Measurements from ENCODE around the gene KRT39. TPM values are rescaled to one million over a fixed set of nuclear protein-coding genes. Genes with fewer than 3 reads are reported as not detected.

Gene KRT39
- total RNA-seq, 3 donors from 2014 or later, result 0.52 TPM; not detected in 2

DNA sequence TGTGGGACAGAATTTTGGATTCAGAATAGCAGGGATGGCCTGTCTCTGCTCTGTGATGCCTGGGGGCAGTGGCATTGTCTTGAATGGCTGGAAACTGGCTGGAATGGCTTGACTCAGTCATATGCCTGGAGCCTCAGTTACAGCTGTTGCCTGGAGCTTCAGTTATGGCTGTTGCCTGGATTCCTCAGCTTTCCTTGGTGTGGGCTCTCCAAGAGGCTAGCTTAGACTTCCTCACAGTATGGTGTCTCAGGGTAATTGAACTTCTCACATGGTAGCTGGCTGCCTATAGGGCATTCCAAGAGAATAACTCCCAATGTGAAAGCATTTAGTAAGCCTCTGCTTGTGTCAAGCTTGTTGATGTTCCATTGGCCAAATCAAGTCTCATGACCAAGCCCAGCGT, 50.4 kb downstream of the KRT39 start:
- Histone ChIP-seq H3K36me3 (ENCODE audit: low read depth) (no peaks in the 10 kb centered on the region), H3K4me1 (ENCODE audit: low read depth) (no peaks in the 10 kb centered on the region), H3K9me3 (no peaks in the 10 kb centered on the region), H3K4me3 (no peak overlapping the region)
- DNase-seq (no peak), ATAC-seq (no peak)
- TF ChIP-seq CTCF (IDR thresholded peaks at IDR 0.05), result no peak
- intact Hi-C loops (cut with DNase I, micrococcal nuclease), result no loop called here

- ATAC-seq (no peak), DNase-seq (no peak)
- H3K36me3 ChIP-seq (ENCODE audit: low read depth), result no peaks in the 10 kb centered on the region
- no peaks in the 10 kb centered on the region for H3K9me3 ChIP-seq
- no peak for TF ChIP-seq CTCF (IDR thresholded peaks at IDR 0.05)
- no peak overlapping the region for H3K4me3 ChIP-seq
- intact Hi-C loops (cut with DNase I, micrococcal nuclease), result no loop called here
- H3K4me1 ChIP-seq (ENCODE audit: low read depth), result no peaks in the 10 kb centered on the region
These were observed 51.0 kb downstream of the KRT39 start for GRCh38 chr17:40915721-40916256.

DNA sequence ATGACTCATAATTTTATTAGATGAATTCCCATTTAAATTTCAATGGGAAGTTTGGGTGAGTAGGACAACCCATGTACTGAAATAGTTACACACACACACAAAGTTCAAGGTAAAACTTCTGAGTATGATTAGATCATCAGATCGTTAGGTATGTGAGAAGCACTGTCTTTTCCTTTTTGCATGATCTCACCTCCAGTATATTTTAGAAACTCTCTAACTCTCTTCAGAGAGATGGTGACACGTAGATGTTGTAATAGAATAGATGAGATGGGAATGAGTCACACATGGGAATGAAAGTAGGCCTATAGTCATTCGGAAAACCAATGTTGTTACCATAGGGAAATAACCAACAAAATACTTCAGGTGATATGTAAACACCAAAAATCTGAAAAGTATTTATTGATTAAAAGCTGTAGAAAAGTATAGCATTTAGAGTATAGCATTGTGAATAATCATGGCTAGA, 51.5 kb downstream of the KRT39 start:
- no peak for DNase-seq
- peak; percentile 35 for ATAC-seq
- Histone ChIP-seq H3K4me1 (ENCODE audit: low read depth) (no peaks in the 10 kb centered on the region), H3K36me3 (ENCODE audit: low read depth) (no peaks in the 10 kb centered on the region), H3K4me3 (no peak overlapping the region), H3K9me3 (no peaks in the 10 kb centered on the region)
- no peak for TF ChIP-seq CTCF (IDR thresholded peaks at IDR 0.05)
- intact Hi-C loops (cut with DNase I, micrococcal nuclease), result no loop called here

GRCh38 chr17:40914075-40914855, 52.5 kb downstream of the KRT39 start:
- H3K9me3 ChIP-seq, result no peaks in the 10 kb centered on the region
- intact Hi-C loops (cut with DNase I, micrococcal nuclease), result no loop called here
- DNase-seq (no peak), ATAC-seq (no peak)
- TF ChIP-seq CTCF (IDR thresholded peaks at IDR 0.05), result no peak
- H3K36me3 ChIP-seq (ENCODE audit: low read depth), result no peaks in the 10 kb centered on the region
- peaks cover 7% of the 10 kb centered on the region for H3K4me1 ChIP-seq (ENCODE audit: low read depth)
- H3K4me3 ChIP-seq, result no peak overlapping the region

DNA sequence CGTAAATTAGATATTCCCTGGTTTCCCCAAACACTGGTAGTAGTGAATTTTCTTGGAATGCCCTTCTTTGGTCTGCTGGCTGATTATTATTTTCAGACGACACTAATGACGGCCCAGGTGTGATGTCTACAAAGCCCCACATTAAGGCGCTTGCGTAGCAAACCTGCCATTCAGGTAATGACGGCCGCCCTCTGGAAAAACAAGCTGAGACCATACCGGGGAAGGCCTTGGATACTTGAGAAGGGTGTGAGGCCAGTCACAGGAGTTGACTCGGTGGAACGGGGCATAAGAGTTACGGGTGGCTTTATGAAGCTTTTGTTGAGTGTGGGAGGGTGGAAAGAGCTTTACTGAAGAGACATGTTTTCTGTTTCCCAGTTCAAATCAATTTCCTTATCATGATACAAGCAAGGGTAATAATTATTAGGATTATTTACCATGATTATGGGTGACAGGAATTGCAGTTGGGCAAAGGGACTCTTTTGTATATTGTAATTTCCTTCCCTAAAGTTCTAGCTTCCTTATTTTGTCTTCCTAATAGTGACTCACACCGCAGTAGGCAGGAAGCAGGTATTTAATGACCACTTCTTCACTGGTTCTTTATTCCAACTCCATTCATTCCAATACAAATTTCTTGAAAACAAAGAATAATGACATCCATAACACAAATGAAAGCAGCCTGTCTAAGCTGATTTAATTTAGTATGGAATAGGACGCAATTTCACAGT, 54.1 kb downstream of the KRT39 start:
- peaks cover 7% of the 10 kb centered on the region for H3K4me1 ChIP-seq (ENCODE audit: low read depth)
- TF ChIP-seq CTCF (IDR thresholded peaks at IDR 0.05), result no peak
- ATAC-seq (no peak), DNase-seq (no peak)
- intact Hi-C loops (cut with DNase I, micrococcal nuclease), result no loop called here
- H3K9me3 ChIP-seq, result no peaks in the 10 kb centered on the region
- no peak overlapping the region for H3K4me3 ChIP-seq
- H3K36me3 ChIP-seq (ENCODE audit: low read depth), result no peaks in the 10 kb centered on the region
